Endothelial cell of umbilical vein (primary cell): ENCODE measurements around the gene MED16.

ENCODE experiments used
- CTCF ChIP-seq, 2 donors: IDR thresholded peaks; 1 replicate in 1 of 2; 2 replicates in 1 of 2; pipeline ENCODE4 v1.5.1; 2011; ENCODE audit warnings: low read length in 2 of 2, mild to moderate bottlenecking in 2 of 2, moderate library complexity in 2 of 2, control low read depth in 1 of 2, inconsistent platforms in 1 of 2, low read depth in 1 of 2; ENCODE audit not compliant: insufficient read depth in 1 of 2; ENCODE audit errors: extremely low read depth in 1 of 2
- EZH2 ChIP-seq: IDR thresholded peaks from 2 replicates; pipeline ENCODE4 v1.6.1; 2012; ENCODE audit warnings: borderline replicate concordance, low read depth, mild to moderate bottlenecking, moderate library complexity, low read length, inconsistent platforms; ENCODE audit not compliant: severe bottlenecking
- FOS ChIP-seq: IDR thresholded peaks from 2 replicates; pipeline ENCODE4 v1.6.1; 2011; ENCODE audit warnings: mild to moderate bottlenecking, low read length, moderate library complexity, borderline replicate concordance; ENCODE audit not compliant: insufficient read depth
- GATA2 ChIP-seq: IDR thresholded peaks from 2 replicates; pipeline ENCODE4 v1.7.0; 2011; ENCODE audit warnings: low read depth, mild to moderate bottlenecking, moderate library complexity, mixed read lengths, low read length; ENCODE audit not compliant: insufficient read length, insufficient read depth
- JUN ChIP-seq: IDR thresholded peaks from 2 replicates; pipeline ENCODE4 v1.6.1; 2011; ENCODE audit warnings: borderline replicate concordance, low read depth; ENCODE audit not compliant: insufficient read length, insufficient read depth
- MAX ChIP-seq: IDR thresholded peaks from 2 replicates; pipeline ENCODE4 v1.6.1; 2011; ENCODE audit not compliant: insufficient read depth, insufficient read length
- MYC ChIP-seq: IDR thresholded peaks from one replicate; pipeline ENCODE4 v1.6.1; 2011; ENCODE audit warnings: mild to moderate bottlenecking, low read depth, low read length
- POLR2A ChIP-seq: IDR thresholded peaks from 2 replicates; pipeline ENCODE4 v1.6.1; 2012; ENCODE audit warnings: low read depth, mild to moderate bottlenecking, control low read depth, low read length
- POLR2AphosphoS5 ChIP-seq: IDR thresholded peaks from 2 replicates; pipeline ENCODE4 v1.6.1; 2012; ENCODE audit warnings: low read depth, mild to moderate bottlenecking, control low read depth, low read length, moderate library complexity; ENCODE audit not compliant: insufficient read depth

GRCh38 chr19:858284-858683 is 34.7 kb downstream of the MED16 start:
- TF ChIP-seq MAX: no peak
- TF ChIP-seq CTCF (IDR thresholded peaks at IDR 0.05; ENCODE audit: extremely low read depth in 1 of 2, insufficient read depth in 1 of 2, low read depth in 1 of 2, low read length in 2 of 2): no peak
- TF ChIP-seq EZH2: no peak
- no peak for TF ChIP-seq GATA2
- TF ChIP-seq POLR2A: no peak
- no peak for TF ChIP-seq MYC
- no peak for TF ChIP-seq JUN
- no peak for TF ChIP-seq POLR2AphosphoS5
- no peak for TF ChIP-seq FOS
